AML-193 (cell line): ENCODE measurements around the gene ZBTB7A.

Experiments used
- DNase-seq, 2 experiments: peaks; one replicate each; lab custom pipeline; 2025; lab: John Stamatoyannopoulos, UW

ZBTB7A gene

GRCh38 chr19:4068047-4068966 lies 1.6 kb upstream of the ZBTB7A start:
- DNase-seq = no peak

GRCh38 chr19:4067396-4068046 lies 822 bp upstream of the ZBTB7A start:
- peak in 1 of 2 experiments; percentile 30 for DNase-seq

GRCh38 chr19:4066176-4066606 lies 508 bp downstream of the ZBTB7A start:
- no peak for DNase-seq

GRCh38 chr19:4065430-4066175 lies 1.1 kb downstream of the ZBTB7A start:
- peak; percentile 87 to 89 for DNase-seq

DNA sequence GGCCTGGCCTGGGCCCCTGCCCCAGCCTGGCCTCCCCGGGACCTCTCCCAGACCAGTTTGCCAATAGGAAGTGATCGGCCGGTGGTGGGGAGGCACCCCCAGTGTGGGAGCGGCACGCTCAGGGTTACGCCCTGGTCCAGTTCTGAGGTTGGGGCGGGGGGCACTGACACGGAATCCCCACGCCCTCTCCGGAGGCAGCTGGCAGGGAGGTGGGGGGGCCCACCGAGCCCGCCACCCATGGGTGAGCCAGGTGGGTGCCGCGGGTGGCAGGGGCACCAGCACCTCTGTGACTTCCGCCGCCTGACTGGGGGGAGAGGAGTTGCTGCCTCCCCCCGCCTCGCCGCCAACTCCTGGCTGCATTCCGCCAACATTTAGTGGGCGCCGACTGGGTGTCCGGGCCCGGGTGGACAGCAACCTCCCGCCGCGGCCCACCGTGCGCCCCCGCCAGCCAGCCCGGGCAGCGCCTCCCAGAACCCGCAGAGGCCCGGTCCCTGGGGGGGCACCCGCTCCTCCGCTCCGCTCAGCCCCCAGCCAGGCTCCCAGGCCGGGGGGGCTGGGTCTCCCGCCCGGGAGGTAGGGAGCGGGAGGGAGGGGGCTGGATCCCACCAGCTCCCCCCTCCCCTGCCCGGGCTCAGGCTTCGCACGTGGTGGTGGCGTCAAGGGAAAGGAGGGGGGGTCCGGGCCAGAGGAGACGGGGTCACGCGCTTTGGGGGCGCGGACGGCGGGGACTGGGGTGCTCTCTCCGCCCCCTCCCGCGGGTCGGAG lies 2.0 kb downstream of the ZBTB7A start:
- no peak for DNase-seq

DNA sequence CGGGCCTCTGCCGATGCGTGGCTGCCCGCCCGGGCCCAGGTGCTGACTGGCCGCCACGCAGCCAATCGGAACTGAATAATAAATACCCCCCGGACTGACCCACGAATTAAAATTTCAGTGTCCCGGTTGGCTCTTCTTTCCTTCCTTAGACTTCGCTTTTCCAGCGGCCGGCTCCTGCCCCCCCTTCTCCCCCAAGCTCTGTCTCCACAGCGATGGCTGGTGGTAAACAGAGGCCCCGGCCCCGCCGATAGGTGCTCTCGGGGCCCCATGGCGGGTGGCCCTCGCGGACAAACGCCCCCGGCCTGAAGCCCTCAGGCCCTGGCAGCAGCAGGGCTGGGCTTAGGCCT lies 2.6 kb downstream of the ZBTB7A start:
- DNase-seq = no peak

- DNase-seq = no peak
Observed at GRCh38 chr19:4063369-4064148, 3.1 kb downstream of the ZBTB7A start.

DNA sequence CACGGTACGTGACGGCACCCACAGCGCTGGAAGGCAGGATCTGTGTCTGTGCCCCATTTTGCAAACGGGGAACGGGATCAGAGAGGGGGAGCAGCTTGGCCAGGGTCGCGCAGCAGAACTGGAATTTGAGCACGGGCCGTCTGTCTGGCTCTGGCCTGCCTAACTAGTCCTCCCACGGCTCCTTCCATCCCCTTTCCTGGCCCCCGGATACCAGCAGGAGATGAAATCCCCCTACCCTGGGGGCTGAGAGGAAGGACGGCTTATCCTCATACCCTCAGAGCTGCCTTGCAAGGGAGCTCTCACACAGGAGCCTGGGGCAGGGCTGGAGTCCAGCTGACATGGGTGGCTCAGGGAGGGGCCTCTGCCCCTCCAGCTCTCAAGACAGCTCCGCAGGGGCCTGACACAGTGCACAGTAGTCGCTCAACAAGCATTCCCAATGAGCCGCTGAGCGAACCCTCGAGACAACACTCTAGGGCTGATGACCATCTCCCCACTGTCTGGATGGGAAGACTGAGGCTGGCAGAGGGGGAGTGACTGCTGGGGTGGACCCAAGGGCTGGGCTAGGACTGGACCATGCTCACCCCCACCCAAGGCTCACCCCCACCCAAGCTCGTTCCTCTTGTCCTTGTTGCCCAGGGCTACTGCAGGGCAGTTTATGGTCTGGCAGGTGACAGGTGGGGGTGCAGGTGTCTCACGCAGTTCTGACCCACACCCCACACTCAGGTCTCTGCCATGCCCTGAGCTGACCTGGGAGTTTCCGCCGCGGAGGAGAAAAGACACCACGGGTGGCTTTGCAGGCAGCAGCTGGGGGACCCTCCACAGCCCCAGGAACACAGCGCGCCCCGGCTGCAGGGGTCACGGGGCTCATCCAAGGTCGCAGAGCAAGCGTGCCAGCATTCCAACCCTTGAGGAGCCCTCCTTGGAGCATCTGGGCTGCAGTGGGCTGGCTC lies 4.0 kb downstream of the ZBTB7A start:
- no peak for DNase-seq

DNA sequence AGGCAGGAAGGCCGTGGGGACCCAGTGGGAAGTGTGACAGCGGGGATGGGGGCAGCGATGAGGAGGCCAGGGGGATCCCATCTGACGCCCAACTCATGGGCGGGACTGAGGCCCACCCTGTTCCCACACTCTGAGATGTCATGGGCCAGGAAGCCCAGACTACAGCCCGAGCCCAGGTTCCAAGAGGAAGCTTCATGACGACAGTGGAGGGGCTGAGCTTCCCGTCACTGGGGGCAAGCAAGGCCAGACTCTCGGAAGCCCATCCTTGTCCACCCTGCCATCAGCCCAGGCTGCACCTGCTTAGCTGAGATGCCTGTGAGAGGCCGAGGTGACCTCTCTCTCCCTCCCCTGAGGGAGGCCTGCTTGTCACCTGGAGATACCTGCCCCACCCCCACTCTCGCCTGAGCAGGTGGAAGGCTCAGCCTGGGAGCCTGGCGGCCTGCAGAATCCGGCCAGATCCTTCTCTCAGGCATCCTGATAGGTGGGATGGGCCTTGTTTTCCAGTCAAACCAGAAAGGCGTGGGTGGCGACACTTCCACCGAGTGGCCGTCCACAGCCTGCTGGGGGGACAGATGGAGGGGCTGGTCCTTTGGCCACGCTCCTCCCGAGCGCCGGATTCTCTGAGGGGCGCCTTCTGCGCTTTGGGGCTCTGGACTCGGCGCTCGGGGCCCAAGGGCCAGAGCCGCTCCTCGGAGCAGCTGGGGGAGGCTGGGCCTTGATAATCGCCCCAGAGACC lies 4.8 kb downstream of the ZBTB7A start:
- no peak for DNase-seq

GRCh38 chr19:4061178-4061682 lies 5.5 kb downstream of the ZBTB7A start:
- DNase-seq = no peak

GRCh38 chr19:4060621-4061177 lies 6.0 kb downstream of the ZBTB7A start:
- DNase-seq = no peak

GRCh38 chr19:4059891-4060620 lies 6.6 kb downstream of the ZBTB7A start:
- DNase-seq = no peak

DNA sequence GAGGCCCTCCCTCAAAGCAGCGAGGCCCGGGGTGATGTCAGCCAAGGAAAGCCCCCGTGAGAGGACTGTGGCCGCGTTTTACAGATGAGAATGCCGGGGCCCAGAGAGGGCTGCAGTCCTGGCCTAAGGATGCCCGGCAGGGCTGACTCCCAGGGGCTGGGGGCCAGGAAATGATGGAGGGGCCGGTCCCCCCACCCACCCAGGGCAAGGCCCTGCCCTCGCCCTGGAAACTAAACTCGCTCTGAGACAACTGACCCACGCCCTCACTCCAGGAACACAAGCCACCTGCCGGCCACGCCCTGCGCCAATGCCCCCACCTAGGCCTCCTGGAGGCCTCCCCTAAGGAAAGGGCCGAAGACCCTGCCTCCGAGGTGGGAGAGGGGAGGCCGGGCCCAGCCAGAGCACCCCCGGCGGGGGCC lies 7.2 kb downstream of the ZBTB7A start:
- DNase-seq = no peak

GRCh38 chr19:4058693-4059452 lies 7.8 kb downstream of the ZBTB7A start:
- DNase-seq = no peak

DNA sequence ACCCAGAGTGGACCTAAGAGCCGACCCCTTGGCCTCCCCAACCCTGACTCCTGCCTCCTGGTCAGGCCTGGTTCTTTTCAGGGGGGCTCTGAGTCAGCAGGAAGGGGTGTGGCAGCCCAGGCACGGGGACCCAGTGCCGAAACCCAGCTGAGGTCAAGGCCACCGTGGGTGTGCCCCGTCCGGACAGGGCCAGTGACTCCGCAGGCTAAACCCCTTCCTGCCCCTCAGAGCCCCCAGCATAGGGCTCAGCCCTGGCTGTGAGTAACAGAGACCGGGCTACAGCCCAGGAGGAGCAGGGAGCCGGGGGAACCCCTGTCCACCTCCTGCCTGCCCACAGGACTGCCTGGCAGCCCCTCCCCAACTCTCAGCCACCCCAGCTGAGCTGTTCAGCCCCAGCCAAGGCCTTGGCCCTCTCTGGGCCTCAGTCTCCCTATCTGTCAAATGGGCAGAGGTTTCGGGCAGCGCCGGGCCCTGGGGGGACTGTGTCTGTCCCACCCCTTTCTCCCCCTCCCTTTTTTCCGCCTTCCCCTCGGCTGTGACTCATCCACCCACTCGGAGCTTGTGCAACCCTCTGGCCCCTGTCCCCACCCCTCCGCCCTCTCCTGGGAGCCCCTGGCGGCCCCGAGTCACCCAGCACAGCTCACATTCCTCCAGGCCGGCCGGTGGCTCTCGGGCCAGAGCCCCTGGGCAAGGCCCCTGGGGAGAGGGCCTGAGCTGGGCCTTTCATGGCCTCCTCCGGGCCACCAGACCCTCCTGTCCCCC lies 8.6 kb downstream of the ZBTB7A start:
- no peak for DNase-seq

GRCh38 chr19:4055209-4055552 lies 11.5 kb downstream of the ZBTB7A start:
- DNase-seq = no peak
